Measurements from ENCODE around the gene SGSM1.

Gene SGSM1, protein sequence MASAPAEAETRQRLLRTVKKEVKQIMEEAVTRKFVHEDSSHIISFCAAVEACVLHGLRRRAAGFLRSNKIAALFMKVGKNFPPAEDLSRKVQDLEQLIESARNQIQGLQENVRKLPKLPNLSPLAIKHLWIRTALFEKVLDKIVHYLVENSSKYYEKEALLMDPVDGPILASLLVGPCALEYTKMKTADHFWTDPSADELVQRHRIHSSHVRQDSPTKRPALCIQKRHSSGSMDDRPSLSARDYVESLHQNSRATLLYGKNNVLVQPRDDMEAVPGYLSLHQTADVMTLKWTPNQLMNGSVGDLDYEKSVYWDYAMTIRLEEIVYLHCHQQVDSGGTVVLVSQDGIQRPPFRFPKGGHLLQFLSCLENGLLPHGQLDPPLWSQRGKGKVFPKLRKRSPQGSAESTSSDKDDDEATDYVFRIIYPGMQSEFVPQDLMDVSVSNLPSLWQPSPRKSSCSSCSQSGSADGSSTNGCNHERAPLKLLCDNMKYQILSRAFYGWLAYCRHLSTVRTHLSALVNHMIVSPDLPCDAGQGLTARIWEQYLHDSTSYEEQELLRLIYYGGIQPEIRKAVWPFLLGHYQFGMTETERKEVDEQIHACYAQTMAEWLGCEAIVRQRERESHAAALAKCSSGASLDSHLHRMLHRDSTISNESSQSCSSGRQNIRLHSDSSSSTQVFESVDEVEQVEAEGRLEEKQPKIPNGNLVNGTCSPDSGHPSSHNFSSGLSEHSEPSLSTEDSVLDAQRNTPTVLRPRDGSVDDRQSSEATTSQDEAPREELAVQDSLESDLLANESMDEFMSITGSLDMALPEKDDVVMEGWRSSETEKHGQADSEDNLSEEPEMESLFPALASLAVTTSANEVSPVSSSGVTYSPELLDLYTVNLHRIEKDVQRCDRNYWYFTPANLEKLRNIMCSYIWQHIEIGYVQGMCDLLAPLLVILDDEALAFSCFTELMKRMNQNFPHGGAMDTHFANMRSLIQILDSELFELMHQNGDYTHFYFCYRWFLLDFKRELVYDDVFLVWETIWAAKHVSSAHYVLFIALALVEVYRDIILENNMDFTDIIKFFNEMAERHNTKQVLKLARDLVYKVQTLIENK

GRCh38 chr22:24805790-24806662 is at the start of gene SGSM1:
Gene SGSM1 (plus strand): TSS chr22:24806211. CDS start chr22:24806326, 115 bp downstream.
- peak; percentile 82 for DNase-seq

DNA sequence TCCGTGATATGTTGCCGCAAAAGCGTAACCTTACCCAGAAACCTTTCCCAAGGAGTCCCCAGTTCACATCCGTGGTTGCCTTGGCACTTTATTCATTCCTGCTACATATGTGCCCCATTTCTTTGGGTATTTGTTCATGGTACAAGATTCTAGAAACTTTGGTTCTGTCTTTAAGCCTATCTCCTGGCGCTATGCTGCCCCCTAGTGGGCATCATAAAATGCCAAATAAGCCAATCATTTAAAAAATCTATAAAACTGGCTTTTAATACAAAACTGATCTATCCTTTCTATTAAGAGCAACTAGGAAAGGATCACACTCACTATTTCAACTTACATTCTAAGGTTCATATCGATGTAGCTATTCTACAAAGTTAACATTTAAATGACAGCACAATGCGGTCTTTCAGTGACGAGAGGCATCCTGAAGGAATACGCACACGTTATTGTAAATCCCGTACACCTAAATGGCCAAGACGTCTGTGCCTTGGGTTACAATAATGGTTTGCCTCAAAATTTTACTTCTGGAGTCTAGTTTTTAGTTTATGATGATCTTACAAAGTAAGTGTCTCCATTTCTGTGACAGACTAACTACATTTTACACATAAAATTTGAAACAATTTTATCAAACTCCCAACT is 47.7 kb upstream of the SGSM1 start:
- DNase-seq, result peak; percentile 58

GRCh38 chr22:24759765-24760164 is 46.2 kb upstream of the SGSM1 start:
- DNase-seq, result no peak

DNA sequence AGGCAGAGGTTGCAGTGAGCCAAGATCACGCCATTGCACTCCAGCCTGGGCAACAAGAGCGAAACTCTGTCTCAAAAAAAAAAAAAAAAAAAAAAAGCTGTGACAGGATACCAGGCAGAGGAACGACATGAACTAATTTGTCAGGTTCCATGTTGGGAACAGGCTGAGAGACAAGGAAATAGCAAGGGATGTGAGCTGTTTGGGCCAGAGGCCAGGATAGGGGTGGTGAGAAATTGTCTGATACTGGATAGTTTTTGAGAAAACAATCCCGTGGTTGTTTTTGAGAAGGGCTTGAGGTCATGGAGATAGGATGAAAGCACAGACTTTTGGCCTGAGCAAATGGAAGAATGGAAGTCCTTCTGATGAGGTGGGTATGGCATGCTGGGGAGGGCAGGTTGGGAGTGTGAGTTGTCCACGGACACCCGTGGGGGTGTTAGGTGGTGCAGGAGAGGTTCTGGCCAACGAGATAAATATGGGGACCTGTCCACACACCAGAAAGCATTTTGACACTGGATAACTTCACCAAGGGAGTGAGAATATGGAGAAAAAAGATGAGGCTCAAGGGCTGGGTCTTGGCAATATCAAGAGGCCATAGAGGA is 45.2 kb upstream of the SGSM1 start:
- no peak for DNase-seq

DNA sequence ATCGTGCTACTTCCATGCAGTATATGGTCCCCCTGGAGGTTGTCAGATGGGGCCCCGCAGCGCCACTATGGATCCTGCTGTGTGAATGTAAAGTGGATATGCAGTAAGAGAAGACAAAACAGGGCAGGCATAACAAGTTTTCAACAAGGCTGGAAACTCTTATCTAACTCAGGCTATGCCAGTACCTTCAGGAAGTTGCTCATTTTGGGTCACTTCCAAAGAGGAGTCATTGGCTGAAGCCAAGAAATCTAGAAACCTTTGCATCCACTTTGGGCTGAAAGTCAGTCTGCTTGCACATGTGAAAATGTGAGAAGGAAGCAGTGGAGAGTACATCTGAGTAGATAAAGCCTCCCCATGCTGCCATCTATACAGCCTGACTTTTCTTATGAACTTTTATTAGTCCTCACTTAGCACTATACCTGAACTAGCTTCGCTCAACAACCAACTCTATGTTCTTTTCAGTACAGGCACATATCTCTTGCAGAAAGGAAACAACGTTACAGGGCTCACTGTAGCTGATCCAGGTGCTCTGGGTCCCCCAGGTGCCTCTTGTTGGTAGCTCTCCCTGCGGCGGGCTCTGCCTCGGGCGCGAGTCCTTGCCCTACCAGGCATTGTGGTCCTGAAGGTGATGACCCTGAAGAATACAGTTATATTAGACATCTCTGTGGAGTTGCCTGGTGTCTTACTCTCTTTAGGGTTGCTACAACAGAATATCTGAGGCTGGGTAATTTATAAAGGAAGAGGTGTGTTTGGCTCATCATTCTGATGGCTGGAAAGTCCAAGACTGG is 43.9 kb upstream of the SGSM1 start:
- no peak for DNase-seq

GRCh38 chr22:24763872-24764485 is 42.0 kb upstream of the SGSM1 start:
- no peak for DNase-seq

- DNase-seq, result no peak
Measured at GRCh38 chr22:24765166-24765565, 40.8 kb upstream of the SGSM1 start.

DNA sequence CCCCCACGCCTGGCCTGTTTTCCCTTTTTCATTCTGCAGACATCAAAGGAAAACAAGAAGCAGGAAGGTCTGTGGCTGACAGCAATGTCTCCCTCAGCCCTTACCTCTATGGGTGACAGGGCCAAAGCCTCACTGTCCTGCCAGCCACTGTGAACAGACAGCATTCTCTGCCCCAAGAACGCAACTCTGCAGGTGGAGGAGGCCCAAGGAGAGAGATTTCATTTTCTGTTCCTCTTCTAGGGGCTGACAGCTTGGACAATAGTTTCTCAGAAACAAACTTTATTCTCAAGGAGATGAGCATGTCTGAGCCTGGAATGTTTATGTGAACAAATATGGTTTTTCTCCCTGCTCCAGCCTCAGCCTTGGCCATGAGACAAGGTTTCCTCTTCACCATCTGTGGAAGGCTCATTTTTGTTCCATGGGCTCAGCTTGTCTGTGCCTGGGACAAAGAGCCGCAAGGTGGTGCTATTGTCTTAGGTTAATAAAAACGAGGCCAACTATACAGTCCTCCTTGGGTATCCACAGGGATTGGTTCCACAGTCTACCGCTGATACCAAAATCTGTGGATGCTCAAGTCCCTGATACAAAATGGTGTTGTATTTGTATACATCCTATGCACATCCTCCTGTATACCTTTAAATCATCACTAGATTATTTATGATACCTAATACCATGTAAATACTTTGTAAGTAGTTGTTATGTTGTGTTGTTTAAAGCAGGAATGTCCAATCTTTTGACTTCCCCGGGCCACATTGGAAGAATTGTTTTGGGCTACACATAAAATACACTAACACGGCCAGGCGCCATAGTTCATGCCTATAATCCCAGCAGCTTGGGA is 37.3 kb upstream of the SGSM1 start:
- DNase-seq, result peak; percentile 66

- no peak for DNase-seq
Measured at GRCh38 chr22:24772493-24773220, 33.4 kb upstream of the SGSM1 start.

DNA sequence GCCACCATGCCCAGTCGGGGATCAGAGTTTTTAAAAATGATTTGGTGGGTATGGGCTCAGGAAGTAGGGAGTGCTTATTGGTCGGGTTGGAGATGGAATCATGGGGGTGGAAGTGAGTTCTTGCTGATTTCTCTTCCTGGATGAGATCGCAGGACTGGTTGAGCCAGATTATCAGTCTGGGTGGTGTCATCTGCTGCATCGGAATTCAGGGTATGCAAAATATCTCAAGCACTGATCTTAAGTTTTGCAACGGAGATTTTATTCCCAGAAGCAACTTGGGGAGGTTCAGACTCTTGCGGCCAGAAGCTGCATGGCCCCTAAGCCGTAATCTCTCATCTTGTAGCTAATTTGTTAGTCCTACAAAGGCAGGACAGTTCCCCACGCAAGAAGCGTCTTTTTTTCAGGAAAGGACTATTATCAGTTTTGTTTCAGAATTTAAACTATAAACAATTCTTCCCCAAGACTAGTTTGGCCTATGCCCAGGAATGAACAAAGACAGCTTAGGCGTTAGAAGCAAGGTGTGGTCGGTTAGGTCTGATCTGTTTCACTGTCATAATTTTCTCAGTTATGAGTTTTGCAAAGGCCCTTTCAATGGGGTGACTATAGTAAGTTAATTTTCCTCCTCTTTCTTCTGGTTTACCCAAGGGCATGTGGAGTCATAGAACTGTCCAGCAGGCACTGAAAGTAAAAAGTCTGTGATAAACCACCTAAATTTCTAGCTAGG is 30.1 kb upstream of the SGSM1 start:
- no peak for DNase-seq

- no peak for DNase-seq
Measured at GRCh38 chr22:24776525-24776924, 29.5 kb upstream of the SGSM1 start.

DNA sequence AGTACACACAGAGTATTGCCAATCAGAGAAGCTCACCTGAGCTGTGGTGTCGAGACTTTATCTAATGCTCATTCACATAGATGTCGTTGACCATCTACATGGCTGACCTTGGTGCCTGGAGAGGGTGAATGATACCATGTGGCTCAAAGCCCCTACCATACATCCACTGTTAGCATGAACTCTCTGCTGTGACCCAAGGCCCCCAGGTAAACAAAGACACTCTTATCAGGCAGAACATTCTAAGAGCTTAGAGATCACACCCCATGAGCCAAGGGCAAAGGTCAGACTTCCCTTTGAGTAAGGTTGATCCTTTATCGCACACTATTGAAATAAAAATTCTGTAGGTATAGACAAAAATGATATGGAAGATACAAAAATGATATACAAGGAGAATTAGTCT is 16.5 kb upstream of the SGSM1 start:
- no peak for DNase-seq

DNA sequence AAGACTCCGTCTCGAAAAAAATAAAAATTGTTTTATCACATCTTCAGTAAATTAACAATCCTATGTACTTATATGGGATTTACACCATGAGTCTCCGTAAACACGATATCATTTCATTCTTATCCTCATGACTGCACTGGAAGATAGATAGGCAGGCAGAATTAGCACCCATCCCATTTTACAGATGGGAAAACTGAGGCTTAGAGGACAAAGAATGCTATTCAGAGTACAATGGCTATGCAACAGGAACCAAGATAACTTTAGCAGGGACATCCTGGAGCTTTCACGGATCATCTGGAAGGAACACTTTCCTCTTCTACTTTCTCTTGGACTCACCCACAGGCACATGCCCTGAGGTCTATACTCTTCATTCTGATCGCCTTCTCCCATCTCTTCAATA is 14.6 kb upstream of the SGSM1 start:
- DNase-seq, result no peak

GRCh38 chr22:24796056-24796455 is 10.0 kb upstream of the SGSM1 start:
- no peak for DNase-seq

DNA sequence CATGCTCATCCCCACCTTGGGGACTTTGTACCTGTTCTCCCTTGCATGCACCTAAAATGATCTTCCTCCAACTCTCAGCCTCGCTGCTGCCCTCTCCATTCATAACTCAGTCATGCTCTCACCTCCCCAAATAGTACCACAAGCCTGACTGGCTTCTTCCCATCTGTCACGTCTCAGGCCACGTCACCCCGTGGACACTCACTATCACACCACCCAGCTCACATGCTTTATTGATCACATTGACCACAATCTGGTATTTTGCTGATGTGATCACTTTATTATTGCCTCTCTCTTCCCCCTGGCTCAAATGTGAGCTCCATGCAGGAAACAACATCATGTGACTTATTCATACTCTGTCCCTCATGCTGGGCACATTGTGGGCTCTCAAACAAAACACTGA is 9.2 kb upstream of the SGSM1 start:
- no peak for DNase-seq

- no peak for DNase-seq
Measured at GRCh38 chr22:24801901-24802465, 4.0 kb upstream of the SGSM1 start.

- peak; percentile 38 for DNase-seq
Measured at GRCh38 chr22:24803064-24803542, 2.9 kb upstream of the SGSM1 start.

DNA sequence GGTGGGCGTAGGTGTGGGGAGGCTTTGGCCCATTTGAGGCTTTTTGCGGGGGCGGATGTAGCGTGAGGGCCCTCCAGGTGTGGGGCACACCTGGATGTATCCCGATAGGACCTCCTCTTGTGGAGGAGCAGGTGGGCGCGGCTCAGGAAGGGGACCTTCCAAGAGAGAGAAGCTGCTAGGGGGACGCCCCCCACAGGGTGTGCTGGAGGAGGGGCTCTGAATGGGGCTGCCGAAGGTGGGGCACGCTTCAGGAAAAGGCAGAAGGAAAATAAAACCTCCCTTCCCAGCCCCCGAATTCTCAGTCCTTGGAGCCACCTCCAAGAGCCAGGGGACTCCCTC is 621 bp downstream of the SGSM1 start:
- no peak for DNase-seq
